Activated CD8-positive, alpha-beta memory T cell treated with anti-CD3 and anti-CD28 coated beads for 48 hours (primary cell): ENCODE data around the gene NUDT5.
A peak's percentile ranks its signal among the peaks of the same experiment; 100 is the strongest.
"Not testable (repeated sequence)": the region's sequence is repeated elsewhere in the genome, so short reads cannot be mapped to it uniquely, and the experiment has no call there.

Experiments
- DNase-seq, 3 experiments: peaks; one replicate each; pipeline ENCODE4 v3.0.0-alpha.2; 2020; ENCODE audit warnings: low read depth in 2 of 3, low spot score in 2 of 3

Gene NUDT5

GRCh38 chr10:12205082-12205481 is 9.4 kb upstream of the NUDT5 start:
- DNase-seq = no peak

- no peak for DNase-seq
These were observed 6.5 kb upstream of the NUDT5 start for GRCh38 chr10:12202226-12202625.

- no peak for DNase-seq
These were observed 5.9 kb upstream of the NUDT5 start for GRCh38 chr10:12201543-12201942.

- DNase-seq = no peak
These were observed 5.2 kb upstream of the NUDT5 start for GRCh38 chr10:12200850-12201249.

GRCh38 chr10:12198156-12198555 is 2.5 kb upstream of the NUDT5 start:
- DNase-seq = no peak

GRCh38 chr10:12196531-12197211 is 980 bp upstream of the NUDT5 start:
- DNase-seq = no peak

GRCh38 chr10:12195281-12195602 is 449 bp downstream of the NUDT5 start:
- DNase-seq = no peak

- no peak for DNase-seq
These were observed 879 bp downstream of the NUDT5 start for GRCh38 chr10:12194752-12195271.

GRCh38 chr10:12193193-12193592 is 2.5 kb downstream of the NUDT5 start:
- DNase-seq = no peak

GRCh38 chr10:12191715-12192114 is 4.0 kb downstream of the NUDT5 start:
- no peak for DNase-seq

- DNase-seq = no peak
These were observed 6.3 kb downstream of the NUDT5 start for GRCh38 chr10:12189426-12189825.

GRCh38 chr10:12188656-12189055 is 7.0 kb downstream of the NUDT5 start:
- DNase-seq = no peak

GRCh38 chr10:12187321-12187905 is 8.3 kb downstream of the NUDT5 start:
- DNase-seq = no peak

GRCh38 chr10:12186323-12186722 is 9.4 kb downstream of the NUDT5 start:
- no peak for DNase-seq

- no peak for DNase-seq
These were observed 11.5 kb downstream of the NUDT5 start for GRCh38 chr10:12184165-12184564.

- peak; percentile 17 to 58 (median 32) for DNase-seq
These were observed 14.5 kb downstream of the NUDT5 start for GRCh38 chr10:12181065-12181775.

- DNase-seq = no peak
These were observed 15.3 kb downstream of the NUDT5 start for GRCh38 chr10:12180221-12180974.

- DNase-seq = no peak
These were observed 16.0 kb downstream of the NUDT5 start for GRCh38 chr10:12179606-12180170.

GRCh38 chr10:12177642-12178041 is 18.0 kb downstream of the NUDT5 start:
- DNase-seq = no peak

GRCh38 chr10:12171512-12171911 is 24.2 kb downstream of the NUDT5 start:
- DNase-seq = not testable (repeated sequence)
